ENCODE measurements around the gene ADAMTS9.

ADAMTS9 gene

GRCh38 chr3:64616953-64617352, 70.8 kb downstream of the ADAMTS9 start:
- DNase-seq: no peak

GRCh38 chr3:64612916-64613526, 74.8 kb downstream of the ADAMTS9 start:
- no peak for DNase-seq

GRCh38 chr3:64612082-64612860, 75.5 kb downstream of the ADAMTS9 start:
- DNase-seq: no peak

GRCh38 chr3:64608741-64609140, 79.1 kb downstream of the ADAMTS9 start:
- no peak for DNase-seq

GRCh38 chr3:64607032-64607551, 80.7 kb downstream of the ADAMTS9 start:
- no peak for DNase-seq

GRCh38 chr3:64604313-64604712, 83.5 kb downstream of the ADAMTS9 start:
- DNase-seq: no peak

GRCh38 chr3:64601824-64602223, 86.0 kb downstream of the ADAMTS9 start:
- no peak for DNase-seq

GRCh38 chr3:64600246-64600950, 87.4 kb downstream of the ADAMTS9 start:
- DNase-seq: no peak

- no peak for DNase-seq
Observed at GRCh38 chr3:64599651-64600050, 88.1 kb downstream of the ADAMTS9 start.

- DNase-seq: no peak
Observed at GRCh38 chr3:64595253-64595694, 92.5 kb downstream of the ADAMTS9 start.

GRCh38 chr3:64594134-64594533, 93.7 kb downstream of the ADAMTS9 start:
- DNase-seq: no peak

GRCh38 chr3:64593350-64593749, 94.5 kb downstream of the ADAMTS9 start:
- DNase-seq: no peak

- no peak for DNase-seq
Observed at GRCh38 chr3:64591615-64592014, 96.2 kb downstream of the ADAMTS9 start.

- DNase-seq: no peak
Observed at GRCh38 chr3:64588380-64588779, 99.4 kb downstream of the ADAMTS9 start.

GRCh38 chr3:64586952-64587351, 100.8 kb downstream of the ADAMTS9 start:
- no peak for DNase-seq

- DNase-seq: no peak
Observed at GRCh38 chr3:64584179-64584578, 103.6 kb downstream of the ADAMTS9 start.

- DNase-seq: no peak
Observed at GRCh38 chr3:64578797-64579196, 109.0 kb downstream of the ADAMTS9 start.

- no peak for DNase-seq
Observed at GRCh38 chr3:64578062-64578770, 109.6 kb downstream of the ADAMTS9 start.

- no peak for DNase-seq
Observed at GRCh38 chr3:64576211-64576775, 111.5 kb downstream of the ADAMTS9 start.

- DNase-seq: no peak
Observed at GRCh38 chr3:64575211-64575844, 112.5 kb downstream of the ADAMTS9 start.

GRCh38 chr3:64574194-64574593, 113.6 kb downstream of the ADAMTS9 start:
- no peak for DNase-seq

GRCh38 chr3:64571982-64572381, 115.8 kb downstream of the ADAMTS9 start:
- DNase-seq: no peak

All from suppressor macrophage treated with lipopolysaccharide for 4 hours (primary cell).